Measurements from ENCODE around the gene PHLPP1. TPM values are rescaled to one million over a fixed set of nuclear protein-coding genes. Genes with fewer than 3 reads are reported as not detected.

Gene PHLPP1
- total RNA-seq, 6 experiments from 2014 or later = 4.5 to 7.9 (median 5.5) TPM

DNA sequence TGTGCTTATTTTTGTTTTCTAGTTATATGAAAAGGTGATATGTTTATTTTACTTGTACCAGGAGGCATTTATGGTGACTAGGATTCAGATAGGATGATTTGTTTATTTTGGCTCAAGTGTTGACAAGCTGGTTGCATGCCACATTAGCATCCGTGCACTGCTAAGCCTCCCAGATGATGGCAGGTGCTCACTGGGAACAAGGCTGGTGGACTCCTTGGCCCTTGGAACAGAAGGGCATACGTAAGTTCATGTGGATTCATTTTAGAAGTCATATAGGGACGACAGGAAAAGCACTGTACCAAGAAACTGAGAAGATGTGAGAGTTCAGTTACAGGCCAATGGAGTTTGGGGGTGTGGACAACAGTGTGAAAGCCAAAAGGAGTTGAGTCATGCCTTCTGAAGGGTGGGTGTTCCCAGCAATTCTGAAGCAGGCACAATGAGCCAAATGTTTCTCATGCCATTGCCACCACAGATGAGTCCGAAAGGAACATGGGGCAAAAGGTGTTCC, 166.2 kb downstream of the PHLPP1 start:
- Mint-ChIP-seq H3K27me3 (ENCODE audit: insufficient read depth) (peaks cover 3% of the 10 kb centered on the region; the same call in 1 of the 2 replicates), H3K36me3 (ENCODE audit: low read depth) (no peaks in the 10 kb centered on the region), H3K9me3 (no peaks in the 10 kb centered on the region), H3K4me1 (ENCODE audit: low read depth) (peaks cover 39% of the 10 kb centered on the region), H3K27ac (peak overlapping the region; percentile 81), H3K4me3 (peak overlapping the region; percentile 71)
- peak; percentile 85 for DNase-seq
- TF ChIP-seq, protein P1, sequence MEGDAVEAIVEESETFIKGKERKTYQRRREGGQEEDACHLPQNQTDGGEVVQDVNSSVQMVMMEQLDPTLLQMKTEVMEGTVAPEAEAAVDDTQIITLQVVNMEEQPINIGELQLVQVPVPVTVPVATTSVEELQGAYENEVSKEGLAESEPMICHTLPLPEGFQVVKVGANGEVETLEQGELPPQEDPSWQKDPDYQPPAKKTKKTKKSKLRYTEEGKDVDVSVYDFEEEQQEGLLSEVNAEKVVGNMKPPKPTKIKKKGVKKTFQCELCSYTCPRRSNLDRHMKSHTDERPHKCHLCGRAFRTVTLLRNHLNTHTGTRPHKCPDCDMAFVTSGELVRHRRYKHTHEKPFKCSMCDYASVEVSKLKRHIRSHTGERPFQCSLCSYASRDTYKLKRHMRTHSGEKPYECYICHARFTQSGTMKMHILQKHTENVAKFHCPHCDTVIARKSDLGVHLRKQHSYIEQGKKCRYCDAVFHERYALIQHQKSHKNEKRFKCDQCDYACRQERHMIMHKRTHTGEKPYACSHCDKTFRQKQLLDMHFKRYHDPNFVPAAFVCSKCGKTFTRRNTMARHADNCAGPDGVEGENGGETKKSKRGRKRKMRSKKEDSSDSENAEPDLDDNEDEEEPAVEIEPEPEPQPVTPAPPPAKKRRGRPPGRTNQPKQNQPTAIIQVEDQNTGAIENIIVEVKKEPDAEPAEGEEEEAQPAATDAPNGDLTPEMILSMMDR (IDR thresholded peaks at IDR 0.05) = no peak

DNA sequence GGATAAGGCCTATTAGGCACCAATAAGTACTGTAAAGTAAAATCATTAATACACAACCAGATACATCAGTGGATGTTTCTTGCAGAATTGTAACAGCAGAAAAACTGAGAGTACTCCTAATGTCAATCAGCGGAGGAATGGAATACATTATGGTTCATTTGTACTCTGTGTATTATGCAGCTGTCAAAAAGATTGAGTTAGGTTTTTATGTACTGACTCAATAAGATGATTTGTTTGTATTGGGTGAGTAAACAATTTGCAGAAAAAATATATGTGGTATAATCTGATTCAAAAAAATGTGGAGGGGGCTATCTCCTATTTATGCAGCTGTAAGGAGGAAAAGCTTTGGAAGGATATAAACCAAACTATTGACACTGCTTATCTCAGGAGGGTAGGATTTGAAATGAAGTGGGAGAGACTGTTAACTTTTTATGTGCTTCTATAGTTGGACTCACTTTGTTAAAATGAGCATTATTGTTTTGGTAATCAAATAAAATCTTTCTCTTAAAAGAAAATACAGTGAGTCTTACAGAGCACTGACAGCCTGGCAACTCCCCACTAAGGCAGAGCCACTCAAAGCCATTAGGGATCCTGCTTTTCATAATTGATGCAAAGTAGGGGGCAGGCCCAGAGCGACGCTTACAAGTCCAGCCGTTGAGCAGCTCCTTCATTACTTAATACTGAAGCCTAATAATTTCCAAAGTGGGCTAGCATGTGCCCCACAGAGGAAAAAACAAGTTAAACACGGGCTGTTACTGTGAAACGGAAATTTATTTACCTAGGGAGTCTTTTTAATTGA, 168.8 kb downstream of the PHLPP1 start:
- peaks cover 2% of the 10 kb centered on the region; the same call in 1 of the 2 replicates for H3K27me3 Mint-ChIP-seq (ENCODE audit: insufficient read depth)
- no peaks in the 10 kb centered on the region for H3K36me3 Mint-ChIP-seq (ENCODE audit: low read depth)
- no peak overlapping the region for H3K27ac Mint-ChIP-seq
- no peak for DNase-seq
- no peak overlapping the region for H3K4me3 Mint-ChIP-seq
- no peaks in the 10 kb centered on the region for H3K9me3 Mint-ChIP-seq
- TF ChIP-seq, protein P1 (IDR thresholded peaks at IDR 0.05) = no peak
- H3K4me1 Mint-ChIP-seq (ENCODE audit: low read depth) = peaks cover 19% of the 10 kb centered on the region

DNA sequence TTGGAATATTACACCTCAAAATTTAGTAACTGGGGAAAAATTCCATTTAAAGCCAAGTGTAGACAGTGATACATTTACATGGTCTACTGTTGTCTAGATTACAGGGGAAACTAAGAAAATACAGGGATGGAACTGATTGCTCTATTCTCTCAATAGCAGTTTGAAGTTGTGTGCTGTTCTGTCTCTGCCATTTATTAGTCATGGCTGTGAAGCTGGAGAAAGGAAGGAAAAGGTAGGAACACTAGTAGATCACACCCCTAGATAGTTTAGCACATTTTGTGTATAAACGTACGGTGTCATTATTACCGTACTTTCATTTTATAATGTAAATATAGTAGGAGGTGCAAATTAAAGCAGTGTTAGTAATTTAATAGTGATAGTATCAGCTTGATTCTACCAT, 170.5 kb downstream of the PHLPP1 start:
- peaks cover 20% of the 10 kb centered on the region for H3K4me1 Mint-ChIP-seq (ENCODE audit: low read depth)
- no peaks in the 10 kb centered on the region for H3K36me3 Mint-ChIP-seq (ENCODE audit: low read depth)
- H3K27me3 Mint-ChIP-seq (ENCODE audit: insufficient read depth) = peaks cover 2% of the 10 kb centered on the region; the same call in 1 of the 2 replicates
- H3K9me3 Mint-ChIP-seq = no peaks in the 10 kb centered on the region
- DNase-seq = no peak
- no peak overlapping the region for H3K27ac Mint-ChIP-seq
- TF ChIP-seq, protein P1 (IDR thresholded peaks at IDR 0.05) = no peak
- H3K4me3 Mint-ChIP-seq = no peak overlapping the region

DNA sequence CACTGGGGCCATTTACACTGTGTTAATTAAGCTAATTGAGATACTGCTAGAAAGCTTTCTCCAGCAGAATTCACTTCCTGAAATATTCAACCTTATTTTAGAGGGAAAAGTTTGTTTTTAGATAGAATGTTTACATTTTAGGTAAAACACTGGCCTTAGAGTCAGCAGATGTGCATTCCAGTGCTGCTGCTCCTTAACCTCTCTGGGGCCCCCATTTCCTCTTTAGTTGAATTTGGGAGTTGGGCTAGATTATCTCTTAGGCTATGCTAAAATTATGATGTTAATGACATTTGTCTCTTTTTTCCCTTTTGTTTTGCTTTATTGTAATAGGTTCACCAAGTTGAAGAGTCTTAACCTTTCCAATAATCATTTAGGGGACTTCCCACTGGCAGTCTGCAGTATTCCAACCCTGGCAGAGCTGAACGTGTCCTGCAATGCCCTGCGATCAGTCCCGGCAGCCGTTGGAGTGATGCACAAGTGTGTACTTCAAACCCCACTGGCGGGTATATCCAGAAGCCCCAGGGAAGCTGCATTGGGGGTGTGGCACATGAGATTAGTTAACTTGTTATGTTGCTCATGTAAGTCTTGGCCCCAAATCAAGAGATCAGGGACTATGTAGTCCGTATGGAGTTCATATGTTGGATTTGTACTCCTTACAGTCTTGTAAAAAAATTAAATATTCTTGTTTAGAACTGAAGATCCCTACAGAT, 179.5 kb downstream of the PHLPP1 start:
- TF ChIP-seq, protein P1 (IDR thresholded peaks at IDR 0.05) = no peak
- peak overlapping the region; percentile 29; the same call in 1 of the 2 replicates for H3K27ac Mint-ChIP-seq
- H3K36me3 Mint-ChIP-seq (ENCODE audit: low read depth) = peaks cover 17% of the 10 kb centered on the region
- H3K27me3 Mint-ChIP-seq (ENCODE audit: insufficient read depth) = no peaks in the 10 kb centered on the region
- no peaks in the 10 kb centered on the region for H3K9me3 Mint-ChIP-seq
- peaks cover 47% of the 10 kb centered on the region for H3K4me1 Mint-ChIP-seq (ENCODE audit: low read depth)
- H3K4me3 Mint-ChIP-seq = no peak overlapping the region; the same call in 1 of the 2 replicates
- DNase-seq = no peak

DNA sequence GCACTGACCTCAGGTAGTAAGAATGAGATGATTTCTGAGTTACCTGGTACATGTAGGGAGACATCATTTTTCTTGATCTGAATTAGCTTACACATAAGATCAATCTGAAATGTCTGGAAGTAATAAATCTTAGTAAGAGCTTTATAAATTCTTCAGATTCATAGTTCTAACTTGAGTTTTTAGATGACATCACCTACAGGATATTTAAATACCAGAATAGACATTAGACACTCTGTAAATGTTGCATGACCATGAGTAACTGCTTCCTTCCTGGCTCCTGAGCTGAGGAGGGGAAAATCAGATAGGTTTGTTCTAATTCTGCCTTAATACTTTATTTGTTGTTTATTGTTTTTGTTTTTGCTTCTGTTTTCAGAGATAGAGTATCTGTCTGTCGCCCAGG, 181.8 kb downstream of the PHLPP1 start:
- H3K36me3 Mint-ChIP-seq (ENCODE audit: low read depth) = peaks cover 17% of the 10 kb centered on the region
- no peaks in the 10 kb centered on the region; the same call in 1 of the 2 replicates for H3K27me3 Mint-ChIP-seq (ENCODE audit: insufficient read depth)
- H3K27ac Mint-ChIP-seq = peak overlapping the region; percentile 63
- TF ChIP-seq, protein P1 (IDR thresholded peaks at IDR 0.05) = no peak
- H3K4me1 Mint-ChIP-seq (ENCODE audit: low read depth) = peaks cover 47% of the 10 kb centered on the region
- H3K4me3 Mint-ChIP-seq = no peak overlapping the region
- H3K9me3 Mint-ChIP-seq = no peaks in the 10 kb centered on the region
- DNase-seq = peak; percentile 32
